ENCODE data around the gene PRKCH.

GRCh38 chr14:61535032-61535431 lies 213.7 kb downstream of the PRKCH start:
- no peak for TF ChIP-seq CTCF (IDR thresholded peaks at IDR 0.05)
- no peak for TF ChIP-seq POLR2A (IDR thresholded peaks at IDR 0.05)
